NCI-H2196 treated with DMSO at 0.1 percent for 48 hours (cell line): ENCODE results near the gene PLXND1.

ENCODE experiments used
- DNase-seq: peaks from one replicate; lab custom pipeline; 2025; ENCODE audit not compliant: unreplicated experiment; lab: John Stamatoyannopoulos, UW

Gene PLXND1

DNA sequence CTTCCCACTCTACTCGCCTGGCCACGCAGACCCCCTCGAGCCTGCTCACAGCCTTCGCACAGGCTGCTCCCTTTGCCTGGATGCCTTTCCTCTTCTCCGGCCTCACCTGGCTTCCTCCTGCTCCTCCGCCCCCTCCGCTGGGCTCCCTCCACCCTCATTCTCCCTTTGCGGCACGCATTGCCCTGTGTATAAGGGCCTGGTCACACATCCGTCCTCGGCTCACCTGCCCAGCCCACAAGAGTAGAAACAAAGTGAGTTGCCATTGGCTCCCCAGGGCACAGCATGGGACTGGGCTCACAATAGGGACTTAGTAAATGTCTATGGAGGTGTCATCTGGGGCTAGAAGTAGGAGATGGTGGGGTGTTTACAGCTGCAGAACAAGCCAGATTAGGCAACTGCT, 4.2 kb downstream of the PLXND1 start:
- no peak for DNase-seq

DNA sequence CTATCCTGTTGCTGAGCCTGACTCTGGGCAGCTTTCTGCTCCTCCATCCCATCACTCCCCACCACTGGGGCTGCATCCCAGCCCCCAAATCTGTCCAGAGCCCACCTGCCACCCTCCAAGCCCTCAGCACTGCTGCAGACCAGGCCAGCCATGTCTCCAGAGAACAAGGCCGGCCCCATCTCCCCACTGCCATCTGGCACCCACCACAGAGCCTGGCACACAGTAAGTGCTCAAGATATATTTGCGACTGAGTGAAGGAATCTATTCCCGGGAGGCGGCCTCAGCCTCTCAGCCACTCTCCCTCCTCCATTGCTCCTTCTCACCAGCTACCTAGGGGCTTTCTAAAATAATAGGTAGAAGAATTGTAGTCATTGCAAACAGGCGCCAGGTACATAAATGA, 4.8 kb downstream of the PLXND1 start:
- DNase-seq, result no peak

DNA sequence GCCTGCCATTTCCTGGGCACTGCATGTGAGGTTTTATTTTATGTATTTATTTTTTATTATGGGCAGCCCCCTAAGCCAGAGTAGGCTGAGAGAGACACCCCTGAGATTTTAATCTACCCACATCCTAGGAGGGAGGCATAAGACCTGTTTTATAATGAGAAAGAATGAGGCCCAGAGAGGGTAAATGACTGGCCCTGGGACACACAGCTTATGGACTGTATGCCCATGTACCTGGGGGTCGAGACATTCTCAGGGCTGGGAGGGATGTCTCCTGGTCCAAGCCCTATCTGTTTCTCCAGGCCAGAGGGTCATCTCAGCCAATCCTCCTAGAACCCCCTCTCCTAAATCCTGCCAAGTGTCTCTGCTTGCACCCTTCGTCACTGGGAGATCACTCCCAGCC, 6.1 kb downstream of the PLXND1 start:
- no peak for DNase-seq

DNA sequence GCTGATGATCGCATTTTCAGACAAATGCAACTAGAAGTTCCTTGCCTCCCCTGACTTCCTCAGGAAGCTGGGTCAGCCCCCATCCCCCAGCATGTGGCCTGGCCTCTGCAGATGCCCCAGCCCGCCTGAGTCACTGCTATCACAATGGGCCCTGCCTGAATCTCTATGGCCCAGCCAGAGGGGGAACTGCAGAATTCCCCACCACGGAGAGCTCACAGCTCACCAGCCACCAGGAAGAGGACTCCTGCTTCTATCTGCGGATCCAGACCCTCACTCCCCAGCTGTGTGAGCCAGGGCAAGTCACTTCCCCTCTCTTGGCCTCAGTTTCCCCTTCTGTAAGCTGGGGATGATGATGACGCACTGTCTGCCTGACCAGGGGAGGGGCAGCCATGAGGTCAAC, 6.9 kb downstream of the PLXND1 start:
- no peak for DNase-seq

DNA sequence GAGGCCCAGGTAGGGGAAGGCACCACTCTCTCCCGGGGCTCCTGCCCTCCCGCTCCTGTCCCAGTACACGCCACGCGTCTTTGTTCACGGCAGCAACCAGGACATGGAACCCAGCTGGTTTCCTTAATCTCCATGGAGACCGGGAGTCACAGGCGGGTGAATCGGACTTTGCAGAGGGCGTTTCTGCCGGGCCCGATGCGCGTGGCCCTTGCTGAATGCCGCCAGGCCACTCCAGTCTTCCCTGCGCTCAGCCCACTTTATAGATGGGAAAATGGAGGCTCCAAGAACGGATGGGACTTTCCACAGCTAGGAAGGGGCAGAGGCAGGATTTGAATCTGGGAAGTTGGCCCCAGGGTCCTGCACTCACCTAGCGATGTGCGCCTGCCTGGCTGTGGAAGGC, 7.4 kb downstream of the PLXND1 start:
- DNase-seq, result no peak

DNA sequence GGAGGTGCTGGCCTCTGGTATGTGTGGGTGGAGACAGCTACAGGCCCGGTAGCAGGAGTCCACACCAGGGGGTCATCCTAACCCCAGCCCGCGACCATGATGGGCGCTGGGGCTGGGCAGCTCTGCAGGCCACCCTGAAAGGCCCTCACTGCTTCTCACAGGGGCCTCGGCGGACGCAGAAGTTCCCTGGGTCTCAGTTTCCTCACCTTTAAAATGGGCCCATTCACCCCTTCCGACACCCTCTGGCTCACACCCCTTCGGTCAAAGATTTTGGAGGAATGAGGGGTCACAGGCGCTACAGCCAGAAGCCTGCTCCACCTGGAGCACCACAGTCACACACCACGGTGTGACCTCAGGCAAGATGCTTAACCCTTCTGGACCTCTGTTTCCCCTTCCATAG, 8.0 kb downstream of the PLXND1 start:
- no peak for DNase-seq

DNA sequence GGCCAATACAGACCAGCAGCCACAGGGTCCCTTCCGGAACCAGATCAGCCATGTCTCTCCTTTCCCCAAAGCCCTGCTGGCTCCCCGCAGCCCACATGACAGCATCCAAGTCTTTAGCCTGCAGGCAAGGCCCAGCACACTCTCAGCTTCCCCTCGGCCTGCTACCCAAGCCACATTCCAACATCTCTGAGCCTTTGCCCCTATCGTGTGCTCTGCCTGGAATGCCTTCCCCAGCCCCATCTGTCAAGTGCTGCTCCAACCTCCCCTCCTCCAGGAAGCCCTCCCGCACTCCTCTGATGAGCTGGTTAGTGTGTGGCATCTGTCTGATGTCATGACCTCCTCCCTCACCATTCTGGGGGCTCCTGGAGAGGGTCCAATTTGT, 8.5 kb downstream of the PLXND1 start:
- no peak for DNase-seq

DNA sequence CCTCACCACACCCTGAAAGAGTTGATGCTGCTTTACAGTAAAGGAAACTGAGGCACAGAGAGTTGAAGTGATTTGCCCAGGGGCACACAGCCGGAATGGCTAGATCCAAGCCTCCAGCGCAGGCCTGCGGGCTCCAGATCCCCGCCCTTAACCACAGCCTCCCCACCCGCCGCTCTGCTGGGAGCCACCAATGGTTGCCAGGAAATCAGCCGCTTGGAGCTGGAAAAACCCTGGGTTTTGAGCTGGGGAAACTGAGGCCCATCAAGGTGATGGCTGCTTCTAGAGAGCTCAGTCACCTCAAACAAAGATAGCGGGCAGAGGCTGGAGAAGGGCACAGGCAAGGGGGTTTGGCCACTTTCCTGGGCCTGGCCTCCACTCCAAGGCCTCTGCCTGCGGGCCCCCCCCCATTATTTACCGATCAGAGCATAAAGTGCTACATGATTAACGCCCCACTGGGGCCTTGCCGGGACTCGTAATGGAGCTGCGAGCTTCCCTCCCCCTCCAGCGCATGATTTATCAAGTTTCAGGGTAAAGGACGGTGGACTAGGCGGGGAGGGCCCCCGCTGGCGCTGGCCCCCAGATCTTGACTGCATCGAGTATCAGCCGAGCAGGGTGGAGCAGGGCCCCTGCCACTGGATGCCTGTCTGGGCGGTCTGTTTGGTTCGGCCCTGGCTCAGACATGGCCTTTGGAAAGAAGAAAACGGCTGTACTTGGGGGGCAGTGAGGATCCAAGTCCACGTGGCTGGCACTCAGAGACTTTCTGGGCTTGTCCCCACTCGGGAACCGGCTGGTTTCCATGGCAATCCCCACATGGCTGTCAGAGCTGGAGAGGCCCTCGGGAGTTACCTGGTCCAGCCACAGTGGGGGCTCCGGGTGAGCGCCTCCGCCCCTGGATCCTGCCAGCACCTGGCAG, 9.1 kb downstream of the PLXND1 start:
- DNase-seq, result no peak

DNA sequence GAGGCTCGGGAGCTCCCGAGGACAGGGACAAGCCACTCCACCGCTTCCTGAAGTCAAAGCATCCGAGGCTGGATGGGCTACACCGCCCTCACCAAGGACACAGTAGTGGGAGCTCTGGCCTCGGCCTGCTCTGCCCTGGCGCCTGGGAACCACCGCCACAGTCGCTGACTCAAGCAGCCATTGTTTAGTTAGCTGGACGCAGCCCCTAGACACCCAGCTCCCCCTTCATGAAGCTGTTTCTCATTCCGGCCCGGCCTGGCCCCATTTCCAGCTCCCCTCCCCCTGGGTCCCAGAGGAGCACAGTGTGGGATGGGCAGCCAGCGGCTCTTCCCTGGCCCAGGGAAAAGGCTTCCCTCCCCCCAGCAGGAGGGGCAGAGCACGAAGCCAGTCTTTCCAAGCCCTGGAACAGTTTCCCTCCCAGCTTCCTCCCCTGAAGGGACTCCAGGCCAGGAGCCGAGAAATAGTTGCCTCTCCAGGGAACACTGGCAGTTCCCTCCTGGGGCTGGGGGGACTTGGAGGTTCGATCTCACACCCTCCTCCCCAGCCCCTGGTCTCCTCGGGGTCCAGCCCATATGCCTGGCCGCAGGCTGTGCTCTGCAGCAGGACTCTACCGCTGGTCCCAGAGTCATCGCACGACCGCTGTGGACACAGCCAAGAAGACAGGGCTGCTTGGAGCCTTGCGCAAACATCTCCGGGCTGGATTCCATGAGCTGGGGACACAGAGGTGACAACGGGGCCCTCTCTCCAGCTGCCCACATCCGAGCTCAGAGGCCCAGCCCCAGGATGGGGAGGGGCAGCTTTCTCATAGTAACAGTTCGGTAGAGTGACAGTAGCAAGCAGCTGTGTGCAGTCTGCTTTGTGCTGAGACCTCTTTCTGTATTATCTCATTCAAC, 10.0 kb downstream of the PLXND1 start:
- DNase-seq, result no peak

DNA sequence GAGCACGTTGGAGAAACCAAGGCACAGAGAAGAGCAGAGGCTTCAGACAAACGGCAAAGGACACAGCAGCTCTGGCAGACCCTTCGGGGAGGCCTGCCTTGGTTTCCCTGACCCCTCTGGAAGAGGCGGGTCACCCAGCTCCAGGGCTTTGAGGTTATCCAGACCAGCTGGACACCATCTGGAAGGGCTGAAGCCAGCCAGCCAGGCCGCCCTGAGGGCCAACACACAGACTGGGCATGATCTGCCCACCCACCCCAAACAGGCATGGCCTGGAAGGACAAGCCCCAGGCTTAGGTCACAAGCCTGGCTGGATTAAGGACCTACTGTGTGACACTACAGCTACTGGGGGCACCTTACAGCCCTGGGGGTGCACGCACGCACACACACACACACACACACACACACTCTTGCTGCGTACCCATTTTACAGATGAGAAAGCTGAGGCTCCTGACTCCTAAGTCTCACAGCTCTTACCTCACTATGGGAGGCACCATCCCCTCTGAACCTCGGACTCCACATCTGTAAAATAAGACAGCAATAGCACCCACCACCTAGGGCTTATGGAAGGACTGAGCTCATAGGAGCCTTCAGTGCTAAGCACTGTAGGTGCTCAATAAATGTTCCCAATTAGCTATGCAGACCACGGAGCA, 10.8 kb downstream of the PLXND1 start:
- no peak for DNase-seq

DNA sequence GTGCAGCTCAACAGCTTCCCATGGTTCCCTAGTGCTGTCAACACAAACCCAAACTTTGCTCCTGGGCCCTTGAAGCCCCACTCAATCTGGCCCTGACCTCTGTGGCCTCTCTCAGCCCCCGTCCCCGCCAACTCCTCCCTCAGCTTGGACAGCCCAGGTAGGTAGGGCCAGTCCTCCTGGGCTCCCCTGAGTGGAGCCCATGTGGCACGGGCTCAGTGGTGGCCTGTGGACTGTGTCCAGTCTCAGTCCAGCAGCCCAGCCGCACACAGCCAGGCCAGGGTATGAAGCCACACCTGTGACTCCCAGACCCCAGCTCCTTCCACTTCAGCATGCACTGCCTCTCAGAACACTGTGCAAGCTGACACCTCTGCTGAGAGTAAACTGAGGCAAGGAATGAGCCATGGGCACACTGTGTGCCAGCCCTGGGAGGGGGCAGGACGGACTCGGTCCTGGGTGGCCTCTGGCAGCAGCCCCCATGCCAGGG, 11.5 kb downstream of the PLXND1 start:
- no peak for DNase-seq

DNA sequence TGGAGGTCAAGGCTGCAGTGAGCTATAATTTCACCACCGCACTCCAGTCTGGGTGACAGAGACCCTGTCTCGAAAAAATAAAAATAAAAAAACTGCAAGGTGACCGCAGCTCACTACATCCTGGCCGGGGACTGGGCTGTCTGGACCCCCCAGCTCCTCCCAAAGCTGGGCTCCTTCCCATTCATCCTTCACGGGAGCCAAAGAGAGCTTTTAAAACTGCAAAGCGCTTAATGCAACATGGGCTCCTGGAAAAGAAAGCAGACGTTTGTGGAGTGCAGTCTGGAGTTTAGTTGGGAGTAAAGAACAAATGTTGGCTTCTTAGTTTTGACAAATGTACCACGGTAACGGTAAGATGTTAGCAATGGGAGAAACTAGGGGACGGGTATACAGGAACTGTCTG, 12.1 kb downstream of the PLXND1 start:
- no peak for DNase-seq

DNA sequence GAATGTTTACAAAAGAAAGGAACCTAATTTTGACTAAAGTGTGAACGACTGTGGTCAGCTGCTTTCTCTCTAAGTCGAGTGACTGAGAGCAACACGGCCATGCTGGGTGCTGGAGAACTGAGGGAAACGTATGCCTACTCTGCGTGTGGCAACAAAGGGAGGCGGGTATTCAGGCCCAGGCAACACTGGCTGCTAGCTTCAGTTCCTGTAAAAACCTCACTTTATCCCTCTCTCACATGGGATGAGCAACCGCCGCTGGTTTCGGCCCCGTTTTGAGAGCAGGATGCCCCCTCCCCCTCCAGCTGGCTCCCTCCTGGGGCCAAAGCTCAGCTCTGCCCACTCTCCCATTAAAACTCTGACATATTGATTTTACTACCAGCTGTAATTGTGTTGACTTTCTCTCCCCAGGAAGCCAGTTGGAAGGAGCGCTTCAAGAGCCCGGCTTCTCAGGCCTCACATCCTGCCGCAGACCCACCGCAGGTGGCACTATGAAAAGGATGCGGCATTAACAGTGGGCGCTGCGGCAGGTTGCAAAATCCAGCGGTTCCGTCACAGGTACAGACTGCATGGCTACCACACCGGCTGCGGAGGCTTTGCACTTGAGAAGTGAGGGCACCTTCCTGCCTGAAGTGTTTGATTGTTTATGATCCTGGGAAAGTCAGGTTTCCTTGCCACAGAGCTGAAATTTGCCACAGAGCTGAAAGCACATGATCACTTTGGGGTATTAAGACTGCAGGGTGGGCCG, 12.7 kb downstream of the PLXND1 start:
- DNase-seq, result peak; percentile 91

DNA sequence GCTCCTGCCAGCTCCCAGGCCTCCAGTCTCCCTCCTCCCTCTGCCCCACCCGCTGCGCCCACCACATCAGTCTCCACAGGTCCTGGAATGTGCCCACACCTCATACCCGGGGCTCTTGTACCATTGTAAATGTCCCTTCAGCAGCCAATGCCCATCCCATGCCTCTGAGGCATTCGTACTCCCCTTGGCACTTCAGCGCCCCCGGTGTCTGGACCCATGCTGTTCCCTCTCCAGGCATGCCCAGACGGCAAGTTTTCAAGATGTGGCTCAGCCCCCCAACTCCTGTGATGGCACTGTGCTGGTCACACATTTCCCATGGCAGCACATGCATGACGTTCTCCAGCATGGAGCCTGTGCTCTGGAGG, 13.3 kb downstream of the PLXND1 start:
- no peak for DNase-seq

DNA sequence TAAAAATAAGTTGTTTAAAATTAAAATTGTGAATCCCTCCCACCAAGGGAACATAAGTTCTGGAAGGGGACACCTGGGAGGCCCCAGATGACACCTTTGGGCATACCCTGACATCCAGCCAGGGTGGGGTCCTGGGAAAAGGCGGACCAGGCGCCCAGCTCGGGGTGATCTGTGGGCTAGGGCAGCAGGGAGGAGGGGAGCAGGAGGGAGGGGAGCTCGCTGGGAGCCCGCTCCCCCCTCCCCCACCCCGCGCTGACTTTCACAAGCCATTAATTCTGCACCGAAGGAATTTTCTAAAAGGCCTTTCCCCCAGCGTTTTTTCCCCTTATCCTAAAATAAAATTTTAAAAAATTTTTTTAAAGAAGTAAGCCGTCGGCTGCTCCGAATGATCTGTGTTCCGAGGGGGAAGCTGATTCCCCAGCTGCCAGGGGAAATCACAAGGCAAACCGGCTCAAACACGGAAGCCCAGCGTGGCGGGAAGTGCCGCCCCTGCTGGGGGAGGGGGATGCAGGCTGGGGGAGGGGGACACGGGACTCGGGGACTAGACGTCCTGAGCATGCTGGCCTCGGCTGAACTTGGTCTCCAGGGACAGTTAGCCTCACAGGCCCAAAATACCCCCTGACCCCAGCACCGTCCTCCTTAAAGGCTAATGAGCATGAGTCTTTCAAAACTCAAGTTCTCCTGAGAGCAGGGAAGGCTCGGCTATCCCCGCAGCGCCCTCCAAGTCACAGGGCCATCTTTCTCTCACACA, 13.9 kb downstream of the PLXND1 start:
- DNase-seq, result no peak

DNA sequence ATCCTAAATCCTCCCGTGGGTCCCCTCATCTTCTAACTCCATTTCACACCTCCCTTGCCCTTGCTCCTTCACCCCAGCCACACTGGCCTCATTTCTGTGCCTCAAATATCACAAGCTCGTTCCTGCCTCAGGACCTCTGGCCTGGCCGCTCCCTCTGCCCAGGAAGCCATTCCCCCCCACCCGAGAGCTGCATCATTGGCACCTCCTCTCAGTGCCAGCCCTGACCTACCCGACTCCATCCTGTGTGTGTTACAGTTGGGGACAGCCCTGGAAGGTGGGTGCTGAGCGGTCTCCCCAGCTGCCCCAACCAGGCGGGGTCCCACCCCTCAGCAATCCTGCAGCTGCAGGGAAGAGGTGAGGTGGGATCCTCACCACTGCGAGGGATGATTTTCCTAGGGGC, 14.5 kb downstream of the PLXND1 start:
- DNase-seq, result no peak

DNA sequence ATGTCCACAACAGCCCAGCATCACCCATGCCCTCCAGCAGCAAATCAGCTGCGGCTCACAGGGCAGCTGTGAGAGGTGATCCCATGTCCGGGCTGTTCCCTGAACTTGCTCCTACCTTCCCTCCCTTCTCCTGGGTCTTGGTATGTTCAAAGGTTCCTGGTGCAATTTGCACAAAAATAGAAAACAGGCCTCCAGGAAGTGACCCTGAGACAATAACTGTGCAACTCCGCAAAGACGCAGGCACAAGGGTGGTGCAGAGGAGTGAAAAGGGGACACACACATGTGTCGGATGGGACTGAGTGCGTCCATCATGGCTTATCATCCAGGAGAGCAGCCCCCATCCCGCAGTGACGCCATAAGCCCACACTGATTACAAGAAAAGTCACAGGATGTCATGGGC, 16.3 kb downstream of the PLXND1 start:
- no peak for DNase-seq

DNA sequence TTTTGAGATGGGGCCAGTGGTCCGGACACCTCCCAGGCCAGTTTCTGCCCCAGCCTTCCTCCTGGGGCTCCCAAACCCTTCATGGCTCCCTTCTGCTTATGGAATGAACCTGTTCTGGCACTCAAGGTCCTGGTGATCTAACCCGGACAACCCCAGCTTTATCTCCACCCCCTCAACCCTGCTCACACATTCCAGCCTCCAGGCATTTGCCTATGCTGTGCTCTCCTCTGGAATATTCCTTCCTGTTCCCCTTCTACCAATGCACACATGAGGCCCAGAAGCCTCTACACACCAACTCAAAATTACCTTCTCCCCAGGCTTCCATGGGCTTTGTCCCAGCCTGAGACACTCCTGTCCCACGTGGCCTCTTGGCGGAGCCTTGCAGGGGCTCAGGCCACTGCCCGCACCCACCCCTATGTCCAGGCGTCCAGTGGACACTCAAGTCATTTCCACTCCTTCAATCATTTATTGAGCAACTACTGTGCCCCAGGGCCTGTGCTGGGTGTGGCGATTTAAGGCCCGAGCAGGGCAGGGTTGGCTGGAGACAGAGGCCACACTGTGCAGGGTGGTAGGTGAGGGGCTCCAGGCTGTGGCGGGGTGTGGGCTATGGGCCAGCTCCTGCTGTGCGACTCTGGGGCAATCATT, 18.8 kb downstream of the PLXND1 start:
- DNase-seq, result no peak

DNA sequence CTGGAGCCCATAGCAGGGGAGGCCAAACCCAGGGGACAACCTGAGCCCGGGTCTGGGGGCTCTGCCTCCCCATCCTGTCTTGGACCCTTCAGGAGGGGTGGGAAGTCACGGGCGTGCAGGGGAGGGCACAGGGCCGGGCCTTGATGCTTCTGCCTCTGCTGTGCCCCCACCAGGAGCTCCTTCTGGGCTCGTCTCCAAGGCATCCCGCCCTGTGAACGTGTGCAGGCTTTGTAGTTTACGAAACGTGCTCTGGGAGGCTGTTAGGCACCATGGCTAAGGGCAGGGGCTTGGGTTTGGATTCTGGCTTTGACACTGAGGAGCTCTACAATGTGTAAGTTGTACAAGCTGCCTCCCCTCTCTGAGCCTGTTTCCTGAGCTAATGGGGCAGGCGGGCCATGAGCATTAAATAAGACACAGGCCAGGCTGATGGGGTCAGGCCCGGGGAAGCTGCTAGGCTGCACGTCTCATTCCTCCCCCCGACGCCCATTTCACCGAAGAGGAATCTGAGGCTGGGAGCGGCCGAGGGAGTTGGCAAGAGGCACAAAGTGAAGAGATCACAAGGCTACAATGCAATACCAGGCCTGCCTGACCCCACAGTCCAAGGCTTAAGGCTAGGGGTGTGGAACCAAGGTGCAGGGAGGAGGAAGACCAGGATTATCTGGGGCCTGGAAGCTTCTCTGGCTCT, 19.6 kb downstream of the PLXND1 start:
- no peak for DNase-seq
